HCT116 (cell line): ENCODE measurements around the gene FGF13. TPM values are rescaled to one million over a fixed set of nuclear protein-coding genes. Genes with fewer than 3 reads are reported as not detected.

Experiments
- ATAC-seq: fragments of 200-7000 bp; cut with Tn5 transposase; 2 replicates; pipeline ENCODE4 v1.9.1; 2020; ENCODE audit warnings: mild to moderate bottlenecking, moderate library complexity
- BruUV-seq: library from RNA; stranded (reverse); fragments of 400-500 nt; replicated peaks from 2 replicates; lab custom pipeline; 2021; lab: Mats Ljungman, UMichigan
- CTCF ChIA-PET: fragments of 300-600 bp; sonication (Branson Sonifier 250); formaldehyde crosslinking; loops from one replicate; lab custom pipeline; 2021; ENCODE audit warnings: antibody characterized with exemption; lab: Charles Lee
- POLR2A ChIA-PET: fragments of 300-600, 350-600 bp; sonication (Branson Sonifier 250); formaldehyde crosslinking; loops from one replicate; lab custom pipeline; 2021; ENCODE audit warnings: antibody characterized with exemption; lab: Charles Lee
- RAD21 ChIA-PET, 2 experiments: fragments of 300-600 bp; sonication (Branson Sonifier 250); formaldehyde crosslinking; loops; one replicate each; lab custom pipeline; 2023; ENCODE audit warnings: low total read pairs in 2 of 2; ENCODE audit not compliant: uncharacterized antibody in 2 of 2, unreplicated experiment in 2 of 2, low non-redundant PET in 1 of 2; lab: Charles Lee
- DNase-seq: peaks from one replicate; pipeline ENCODE4 v3.0.0-alpha.2; 2010; ENCODE audit warnings: low read depth, low spot score
- H2AFZ ChIP-seq: fragments of 200-600 bp; shearing (Covaris generic), sonication (generic); 2 replicates; pipeline ENCODE4 v1.6.1; 2017; ENCODE audit warnings: low read depth, mixed run types, mixed read lengths, antibody characterized with exemption, low read length; ENCODE audit not compliant: poor library complexity, severe bottlenecking
- H3K27ac ChIP-seq: 2 replicates; pipeline ENCODE4 v1.5.1; 2012; ENCODE audit warnings: low read depth, low read length
- H3K27me3 ChIP-seq: fragments of 200-600 bp; sonication (generic); 2 replicates; pipeline ENCODE4 v1.6.1; 2016; ENCODE audit warnings: mixed run types, low read length, mixed read lengths; ENCODE audit not compliant: insufficient read depth
- H3K36me3 ChIP-seq, 2 experiments: fragments of 200-500 bp in 1 of 2; fragments of 200-600 bp in 1 of 2; sonication (Bioruptor generic) in 1 of 2; sonication (generic) in 1 of 2; 2 replicates each; pipeline versions ENCODE4 v1.5.1 to v1.6.1; 2014 to 2016; ENCODE audit warnings: low read length in 2 of 2, inconsistent platforms in 1 of 2, mixed read lengths in 1 of 2, mixed run types in 1 of 2; ENCODE audit not compliant: insufficient read depth in 2 of 2, control insufficient read depth in 1 of 2
- H3K4me1 ChIP-seq, 2 experiments: fragments of 200-600 bp in 1 of 2; sonication (generic) in 1 of 2; 2 replicates each; pipeline versions ENCODE4 v1.5.1 to v1.6.1; 2012 to 2017; ENCODE audit warnings: low read length in 2 of 2, inconsistent platforms in 1 of 2, mild to moderate bottlenecking in 1 of 2, mixed read lengths in 1 of 2, mixed run types in 1 of 2, moderate library complexity in 1 of 2; ENCODE audit not compliant: insufficient read depth in 2 of 2, control insufficient read depth in 1 of 2
- H3K4me2 ChIP-seq: fragments of 200-600 bp; sonication (generic); 2 replicates; pipeline ENCODE4 v1.6.1; 2017; ENCODE audit warnings: mixed run types, low read length, mixed read lengths
- H3K4me3 ChIP-seq, 2 experiments: fragments of 200-600 bp in 1 of 2; sonication (generic) in 1 of 2; replicated peaks in 1 of 2; 2 replicates each; pipeline ENCODE4 v1.5.1; 2011 to 2016; ENCODE audit warnings: low read length in 2 of 2, control low read depth in 1 of 2, low read depth in 1 of 2, mild to moderate bottlenecking in 1 of 2, mixed read lengths in 1 of 2, mixed run types in 1 of 2
- H3K79me2 ChIP-seq: fragments of 200-600 bp; sonication (generic); 2 replicates; pipeline ENCODE4 v1.6.1; 2017; ENCODE audit warnings: mild to moderate bottlenecking, mixed run types, low read length, moderate library complexity, mixed read lengths; ENCODE audit not compliant: insufficient read depth
- H3K9ac ChIP-seq: fragments of 200-600 bp; sonication (generic); 2 replicates; pipeline ENCODE4 v1.6.1; 2016; ENCODE audit warnings: low read length, mixed read lengths
- H3K9me2 ChIP-seq: fragments of 200-600 bp; sonication (generic), shearing (Covaris generic); 2 replicates; pipeline ENCODE4 v1.6.1; 2017; ENCODE audit warnings: mixed run types, mild to moderate bottlenecking, moderate library complexity; ENCODE audit not compliant: insufficient read depth
- H3K9me3 ChIP-seq, 2 experiments: fragments of 200-500 bp in 1 of 2; fragments of 200-600 bp in 1 of 2; sonication (Bioruptor generic) in 1 of 2; sonication (generic) in 1 of 2; 2 replicates each; pipeline ENCODE4 v1.6.1; 2014 to 2017; ENCODE audit warnings: low read length in 2 of 2, mixed read lengths in 2 of 2, inconsistent platforms in 1 of 2, low read depth in 1 of 2, mild to moderate bottlenecking in 1 of 2, mixed run types in 1 of 2, moderate library complexity in 1 of 2; ENCODE audit not compliant: control insufficient read depth in 1 of 2, insufficient read depth in 1 of 2
- H4K20me1 ChIP-seq: fragments of 200-600 bp; sonication (generic), shearing (Covaris generic); 2 replicates; pipeline ENCODE4 v1.6.1; 2017; ENCODE audit warnings: mixed run types, mild to moderate bottlenecking, moderate library complexity; ENCODE audit not compliant: insufficient read depth
- CEBPB ChIP-seq: IDR thresholded peaks from 2 replicates; pipeline ENCODE4 v1.6.1; 2012; ENCODE audit warnings: low read depth
- EGR1 ChIP-seq: IDR thresholded peaks from 2 replicates; pipeline ENCODE4 v1.6.1; 2012; ENCODE audit warnings: low read depth
- ELF1 ChIP-seq: IDR thresholded peaks from 2 replicates; pipeline ENCODE4 v1.6.1; 2012; ENCODE audit warnings: low read depth, borderline replicate concordance
- EZH2phosphoT487 ChIP-seq: fragments of 200-600 bp; IDR thresholded peaks from 2 replicates; pipeline ENCODE4 v1.6.1; 2018; ENCODE audit warnings: antibody characterized with exemption, borderline replicate concordance
- JUND ChIP-seq: IDR thresholded peaks from 2 replicates; pipeline ENCODE4 v1.6.1; 2012
- POLR2A ChIP-seq: IDR thresholded peaks from 2 replicates; pipeline ENCODE4 v1.7.0; 2011; ENCODE audit warnings: borderline replicate concordance; ENCODE audit not compliant: insufficient read depth, insufficient read length; ENCODE audit errors: extremely low read depth
- RAD21 ChIP-seq: IDR thresholded peaks from 2 replicates; pipeline ENCODE4 v1.6.1; 2012; ENCODE audit warnings: low read depth, mild to moderate bottlenecking
- SIN3A ChIP-seq: IDR thresholded peaks from 2 replicates; pipeline ENCODE4 v1.6.1; 2012; ENCODE audit warnings: low read depth
- TCF7L2 ChIP-seq: IDR thresholded peaks from 2 replicates; pipeline ENCODE4 v1.7.0; 2011; ENCODE audit warnings: borderline replicate concordance, inconsistent platforms; ENCODE audit not compliant: insufficient read depth, insufficient read length; ENCODE audit errors: extremely low read depth
- YY1 ChIP-seq: IDR thresholded peaks from 2 replicates; pipeline ENCODE4 v1.6.1; 2011; ENCODE audit warnings: low read length, low read depth, moderate library complexity, mild to moderate bottlenecking; ENCODE audit not compliant: insufficient replicate concordance; ENCODE audit errors: extremely low read depth
- ZFX ChIP-seq: fragments of 450-650 bp; IDR thresholded peaks from 2 replicates; pipeline ENCODE4 v1.6.1; 2017
- ZNF274 ChIP-seq: fragments of 200-500 bp; sonication (Bioruptor generic); IDR thresholded peaks from 2 replicates; pipeline ENCODE4 v1.6.1; 2014; ENCODE audit warnings: mild to moderate bottlenecking, low read depth, low read length, inconsistent platforms
- intact Hi-C: fragments of 100-400 bp; cut with micrococcal nuclease; formaldehyde crosslinking; loops from 2 replicates; pipeline ENCODE4 v1.10.0; 2022
- total RNA-seq: library from RNA; stranded (reverse); gene quantifications from one replicate; pipeline ENCODE4 v1.2.1, GENCODE V29; 2021; ENCODE audit not compliant: unreplicated experiment
- TF ChIP-seq, protein P1 (sequence below), 3 experiments: fragments of 200-600 bp in 1 of 3; sonication (generic) in 1 of 3; IDR thresholded peaks in 2 of 3; conservative IDR thresholded peaks in 1 of 3; 2 replicates each; pipeline ENCODE4 v1.5.1; 2012 to 2017; ENCODE audit warnings: low read depth in 2 of 3, low read length in 2 of 3, antibody characterized with exemption in 1 of 3, borderline replicate concordance in 1 of 3, control low read depth in 1 of 3, mild to moderate bottlenecking in 1 of 3, mixed read lengths in 1 of 3, mixed run types in 1 of 3, moderate library complexity in 1 of 3; ENCODE audit not compliant: insufficient read depth in 1 of 3
- TF ChIP-seq, protein P2 (sequence below): IDR thresholded peaks from 2 replicates; pipeline ENCODE4 v1.6.1; 2012
- TF ChIP-seq, protein P3 (sequence below): IDR thresholded peaks from 2 replicates; pipeline ENCODE4 v1.6.1; 2012

FGF13 gene
- total RNA-seq, 1 experiment from 2014 or later: 0.02 TPM

DNA sequence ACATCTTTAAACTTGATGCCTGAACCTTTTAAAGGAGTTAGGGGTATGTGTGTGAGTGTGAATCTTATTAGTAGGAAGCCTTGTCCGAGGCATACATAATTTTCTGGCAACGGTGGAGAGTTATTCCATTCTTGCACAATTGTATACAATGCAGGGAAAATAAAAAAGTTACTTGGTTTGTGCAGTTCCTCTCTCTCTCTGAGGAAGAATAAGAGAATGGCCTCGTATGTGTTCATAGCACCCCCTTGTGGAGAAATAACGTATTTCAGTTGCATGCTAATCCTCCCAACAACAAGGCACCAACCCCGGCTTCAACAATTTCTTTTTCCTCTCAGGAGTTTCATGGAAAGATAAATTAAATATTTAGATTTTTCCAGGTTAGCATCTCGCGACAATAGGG, 33.7 kb upstream of the FGF13 start:
- H3K27ac ChIP-seq: no peak overlapping the region
- no peaks in the 10 kb centered on the region for H4K20me1 ChIP-seq
- no peak overlapping the region for H3K4me2 ChIP-seq
- ChIA-PET POLR2A (no interaction called here), CTCF (no interaction called here), RAD21 (no interaction called here)
- no peak overlapping the region for H2AFZ ChIP-seq
- H3K4me3 ChIP-seq: no peak overlapping the region
- H3K36me3 ChIP-seq: no peaks in the 10 kb centered on the region
- no peaks in the 10 kb centered on the region for H3K9me3 ChIP-seq
- H3K9me2 ChIP-seq: no peaks in the 10 kb centered on the region
- H3K79me2 ChIP-seq: no peaks in the 10 kb centered on the region
- BruUV-seq: no TSS peak
- TF ChIP-seq TCF7L2 (no peak), RAD21 (peak; percentile 32)
- TF ChIP-seq, protein P1, sequence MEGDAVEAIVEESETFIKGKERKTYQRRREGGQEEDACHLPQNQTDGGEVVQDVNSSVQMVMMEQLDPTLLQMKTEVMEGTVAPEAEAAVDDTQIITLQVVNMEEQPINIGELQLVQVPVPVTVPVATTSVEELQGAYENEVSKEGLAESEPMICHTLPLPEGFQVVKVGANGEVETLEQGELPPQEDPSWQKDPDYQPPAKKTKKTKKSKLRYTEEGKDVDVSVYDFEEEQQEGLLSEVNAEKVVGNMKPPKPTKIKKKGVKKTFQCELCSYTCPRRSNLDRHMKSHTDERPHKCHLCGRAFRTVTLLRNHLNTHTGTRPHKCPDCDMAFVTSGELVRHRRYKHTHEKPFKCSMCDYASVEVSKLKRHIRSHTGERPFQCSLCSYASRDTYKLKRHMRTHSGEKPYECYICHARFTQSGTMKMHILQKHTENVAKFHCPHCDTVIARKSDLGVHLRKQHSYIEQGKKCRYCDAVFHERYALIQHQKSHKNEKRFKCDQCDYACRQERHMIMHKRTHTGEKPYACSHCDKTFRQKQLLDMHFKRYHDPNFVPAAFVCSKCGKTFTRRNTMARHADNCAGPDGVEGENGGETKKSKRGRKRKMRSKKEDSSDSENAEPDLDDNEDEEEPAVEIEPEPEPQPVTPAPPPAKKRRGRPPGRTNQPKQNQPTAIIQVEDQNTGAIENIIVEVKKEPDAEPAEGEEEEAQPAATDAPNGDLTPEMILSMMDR (IDR thresholded peaks at IDR 0.05 in 2 of 3, conservative IDR thresholded peaks at IDR 0.05 in 1 of 3; ENCODE audit: borderline replicate concordance in 1 of 3, insufficient read depth in 1 of 3, low read depth in 2 of 3, low read length in 2 of 3): peak in 2 of 3 experiments; percentile 35 to 49; a peak in 4 of 6 replicates
- no peak overlapping the region for H3K9ac ChIP-seq
- intact Hi-C loops: loop anchor here (2.0 to 10.0 kb wide), 2 partner anchors 616 to 1790 kb away; no protein-coding TSS in a partner anchor
- ATAC-seq (no peak), DNase-seq (no peak)
- H3K27me3 ChIP-seq: no peaks in the 10 kb centered on the region
- no peaks in the 10 kb centered on the region for H3K4me1 ChIP-seq

DNA sequence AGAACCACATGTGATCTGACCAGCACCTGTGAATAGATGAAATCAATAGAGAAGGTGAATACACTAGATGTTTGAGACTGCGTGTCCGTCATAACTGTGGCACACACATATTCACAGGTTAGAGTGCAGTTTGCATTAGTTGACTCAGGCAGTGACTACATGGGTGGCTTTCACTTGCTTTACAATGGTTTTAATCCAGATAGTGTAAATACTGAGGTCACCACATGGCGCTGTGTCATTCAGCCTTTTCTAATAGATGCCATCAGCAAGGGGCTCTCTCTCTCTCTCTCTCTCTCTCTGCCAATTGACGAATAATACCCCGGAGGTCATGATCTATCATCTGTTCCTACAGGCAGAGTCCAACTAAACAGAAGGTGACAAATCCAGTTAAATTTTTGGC, 30.7 kb upstream of the FGF13 start:
- Histone ChIP-seq H3K9me3 (no peaks in the 10 kb centered on the region), H3K4me2 (no peak overlapping the region), H3K4me1 (no peaks in the 10 kb centered on the region), H3K27me3 (no peaks in the 10 kb centered on the region), H3K79me2 (no peaks in the 10 kb centered on the region), H3K9ac (no peak overlapping the region)
- DNase-seq: no peak
- POLR2A ChIA-PET: no interaction called here
- BruUV-seq: no TSS peak
- TF ChIP-seq ELF1: no peak
- no peak for TF ChIP-seq TCF7L2
- TF ChIP-seq YY1: no peak
- TF ChIP-seq, protein P2, sequence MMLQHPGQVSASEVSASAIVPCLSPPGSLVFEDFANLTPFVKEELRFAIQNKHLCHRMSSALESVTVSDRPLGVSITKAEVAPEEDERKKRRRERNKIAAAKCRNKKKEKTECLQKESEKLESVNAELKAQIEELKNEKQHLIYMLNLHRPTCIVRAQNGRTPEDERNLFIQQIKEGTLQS: no peak
- TF ChIP-seq, protein P1 (IDR thresholded peaks at IDR 0.05 in 2 of 3, conservative IDR thresholded peaks at IDR 0.05 in 1 of 3; ENCODE audit: borderline replicate concordance in 1 of 3, insufficient read depth in 1 of 3, low read depth in 2 of 3, low read length in 2 of 3): no peak
- TF ChIP-seq, protein P3, sequence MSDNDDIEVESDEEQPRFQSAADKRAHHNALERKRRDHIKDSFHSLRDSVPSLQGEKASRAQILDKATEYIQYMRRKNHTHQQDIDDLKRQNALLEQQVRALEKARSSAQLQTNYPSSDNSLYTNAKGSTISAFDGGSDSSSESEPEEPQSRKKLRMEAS: no peak
- TF ChIP-seq EGR1: no peak
- no peak for TF ChIP-seq SIN3A
- TF ChIP-seq ZFX: no peak
- no peak for TF ChIP-seq CEBPB
- TF ChIP-seq EZH2phosphoT487: no peak
- TF ChIP-seq ZNF274: no peak
- TF ChIP-seq JUND: no peak
- TF ChIP-seq POLR2A: no peak
- TF ChIP-seq, all 23 proteins: peak for 0
- intact Hi-C loops: loop anchor here (10.0 kb wide), 1 partner anchor 1787 kb away; no protein-coding TSS in a partner anchor
- no peak overlapping the region for H3K27ac ChIP-seq
- CTCF ChIA-PET: no interaction called here
- H3K9me2 ChIP-seq: no peaks in the 10 kb centered on the region
- no peak for ATAC-seq
- H2AFZ ChIP-seq: no peak overlapping the region
- no peak overlapping the region for H3K4me3 ChIP-seq
- RAD21 ChIA-PET: no interaction called here
- no peaks in the 10 kb centered on the region for H3K36me3 ChIP-seq
- H4K20me1 ChIP-seq: no peaks in the 10 kb centered on the region
